ENCODE data around the gene DSE.

- TF ChIP-seq POLR2A (IDR thresholded peaks at IDR 0.05) (no peak), EP300 (IDR thresholded peaks at IDR 0.05; ENCODE audit: low read depth) (no peak)
Measured at GRCh38 chr6:116467514-116467913, 96.8 kb downstream of the DSE start.
